Prostate gland (tissue), 2 donors: Measurements from ENCODE around the gene OTUB1. TPM values are rescaled to one million over a fixed set of nuclear protein-coding genes. Genes with fewer than 3 reads are reported as not detected.

Source experiments
- DNase-seq: peaks from one replicate; pipeline ENCODE4 v3.0.0-alpha.2; 2019; ENCODE audit warnings: low spot score
- H3K27ac ChIP-seq, 2 donors: fragments of 200-600 bp; sonication (generic); 2 replicates each; pipeline ENCODE4 v1.5.1; 2017 to 2019
- H3K27me3 ChIP-seq: fragments of 200-600 bp; sonication (generic); replicated peaks from 2 replicates; pipeline ENCODE4 v1.5.1; 2019; ENCODE audit not compliant: insufficient read depth
- H3K36me3 ChIP-seq, 2 donors: fragments of 200-600 bp; sonication (generic); 1 replicate in 1 of 2; 2 replicates in 1 of 2; pipeline versions ENCODE4 v1.5.1 to v1.8.1; 2017 to 2019
- H3K4me1 ChIP-seq: fragments of 200-600 bp; sonication (generic); replicated peaks from 2 replicates; pipeline ENCODE4 v1.5.1; 2019
- H3K4me3 ChIP-seq, 2 donors: fragments of 200-600 bp; sonication (generic); 2 replicates each; pipeline ENCODE4 v1.5.1; 2017 to 2019
- H3K9me3 ChIP-seq: fragments of 200-600 bp; sonication (generic); 2 replicates; pipeline ENCODE4 v1.5.1; 2017
- CTCF ChIP-seq, 4 experiments: fragments of 200-600 bp in 2 of 4; fragments of 450-650 bp in 2 of 4; sonication (generic) in 2 of 4; IDR thresholded peaks; 1 replicate in 3 of 4; 2 replicates in 1 of 4; pipeline ENCODE4 v1.5.1; 2016 to 2019; ENCODE audit warnings: antibody characterized with exemption in 4 of 4, mild to moderate bottlenecking in 2 of 4, moderate library complexity in 2 of 4
- POLR2A ChIP-seq: fragments of 450-650 bp; IDR thresholded peaks from one replicate; pipeline ENCODE4 v1.6.1; 2016; ENCODE audit warnings: antibody characterized with exemption, mild to moderate bottlenecking
- POLR2AphosphoS5 ChIP-seq: sonication (generic); formaldehyde crosslinking; IDR thresholded peaks from one replicate; pipeline ENCODE4 v1.6.1; 2017; ENCODE audit warnings: antibody characterized with exemption
- WGBS: methylation state at CpG from one replicate; pipeline ENCODE4 v1.1.5; 2018; 5-methylcytosine and 5-hydroxymethylcytosine counted together
- intact Hi-C: fragments of 100-400 bp; cut with DNase I; formaldehyde crosslinking; loops from one replicate; pipeline ENCODE4 v1.14.2; 2022
- total RNA-seq, 2 donors: library from RNA; depleted of rRNA; stranded (reverse); fragments of >200 nt; gene quantifications; one replicate each; pipeline ENCODE4 v1.1.0, GENCODE V29; 2016

Gene OTUB1
- total RNA-seq, 2 donors from 2014 or later = 79.6 to 118 TPM

GRCh38 chr11:64001484-64002420 is 15.5 kb downstream of the OTUB1 start:
- intact Hi-C loops = loop anchor here (2.0 kb wide), 1 partner anchor 147 kb away; no protein-coding TSS in a partner anchor
- no peak for DNase-seq

GRCh38 chr11:64003807-64004589 is 17.8 kb downstream of the OTUB1 start:
- Histone ChIP-seq H3K4me3 (no peak overlapping the region), H3K27me3 (no peaks in the 10 kb centered on the region), H3K4me1 (peaks cover 11% of the 10 kb centered on the region), H3K36me3 (no peaks in the 10 kb centered on the region), H3K27ac (no peak overlapping the region), H3K9me3 (no peaks in the 10 kb centered on the region)
- DNase-seq = no peak
- TF ChIP-seq CTCF (IDR thresholded peaks at IDR 0.05) (no peak), POLR2AphosphoS5 (no peak), POLR2A (no peak)
- intact Hi-C loops = no loop called here
- 83% methylated on average over 23 of the region's 23 CpGs for WGBS

More at GRCh38 chr11:64001484-64002420, 15.5 kb downstream of the OTUB1 start:
- H3K27me3 ChIP-seq = no peaks in the 10 kb centered on the region
- no peak for TF ChIP-seq POLR2AphosphoS5
- TF ChIP-seq CTCF (IDR thresholded peaks at IDR 0.05) = no peak
- no peak for TF ChIP-seq POLR2A
- H3K36me3 ChIP-seq = peaks cover 6 to 13% of the 10 kb centered on the region in 2 donors
- WGBS = 62% methylated on average over 23 of the region's 23 CpGs
- no peak overlapping the region for H3K4me3 ChIP-seq
- H3K9me3 ChIP-seq = no peaks in the 10 kb centered on the region
- no peak overlapping the region for H3K27ac ChIP-seq
- peaks cover 22% of the 10 kb centered on the region for H3K4me1 ChIP-seq

- TF ChIP-seq POLR2AphosphoS5 = no peak
- TF ChIP-seq POLR2A = no peak
- no peak for TF ChIP-seq CTCF (IDR thresholded peaks at IDR 0.05)
- H3K27me3 ChIP-seq = no peaks in the 10 kb centered on the region
- intact Hi-C loops = no loop called here
- no peak for DNase-seq
- H3K9me3 ChIP-seq = no peaks in the 10 kb centered on the region
- H3K27ac ChIP-seq = no peak overlapping the region
- WGBS = 80% methylated on average over 4 of the region's 4 CpGs
- no peaks in the 10 kb centered on the region for H3K36me3 ChIP-seq
- H3K4me3 ChIP-seq = no peak overlapping the region
- H3K4me1 ChIP-seq = peaks cover 7% of the 10 kb centered on the region
These were observed 18.3 kb downstream of the OTUB1 start for GRCh38 chr11:64004590-64004984.

- Histone ChIP-seq H3K4me1 (no peaks in the 10 kb centered on the region), H3K27me3 (no peaks in the 10 kb centered on the region), H3K36me3 (no peaks in the 10 kb centered on the region), H3K4me3 (no peak overlapping the region), H3K27ac (no peak overlapping the region), H3K9me3 (no peaks in the 10 kb centered on the region)
- intact Hi-C loops = no loop called here
- DNase-seq = no peak
- WGBS = 89% methylated on average over 4 of the region's 4 CpGs
- TF ChIP-seq POLR2AphosphoS5 = no peak
- TF ChIP-seq CTCF (IDR thresholded peaks at IDR 0.05) = no peak
- no peak for TF ChIP-seq POLR2A
These were observed 19.5 kb downstream of the OTUB1 start for GRCh38 chr11:64005691-64006090.
